HEK293 (cell line): ENCODE data around the gene PPP1R1C.
A peak's percentile ranks its signal among the peaks of the same experiment; 100 is the strongest.

Experiments used
- EGR2 ChIP-seq: fragments of 450-650 bp; formaldehyde crosslinking; IDR thresholded peaks from 2 replicates; pipeline ENCODE4 v1.5.1; 2016; ENCODE audit warnings: low read depth, missing biosample characterization, missing genetic modification characterization
- GLIS2 ChIP-seq: fragments of 450-650 bp; formaldehyde crosslinking; IDR thresholded peaks from 2 replicates; pipeline ENCODE4 v1.5.1; 2016; ENCODE audit warnings: missing biosample characterization, missing genetic modification characterization
- IKZF3 ChIP-seq: fragments of 450-650 bp; IDR thresholded peaks from 2 replicates; pipeline ENCODE4 v1.5.0; 2018; ENCODE audit warnings: missing biosample characterization, mild to moderate bottlenecking, missing genetic modification characterization, moderate library complexity
- KLF10 ChIP-seq: fragments of 450-650 bp; IDR thresholded peaks from 2 replicates; pipeline ENCODE4 v1.5.1; 2018; ENCODE audit warnings: missing biosample characterization, mild to moderate bottlenecking, missing genetic modification characterization
- PRDM1 ChIP-seq: fragments of 450-650 bp; formaldehyde crosslinking; IDR thresholded peaks from 2 replicates; pipeline ENCODE4; 2016; ENCODE audit warnings: missing biosample characterization, missing genetic modification characterization
- SP7 ChIP-seq: fragments of 450-650 bp; formaldehyde crosslinking; IDR thresholded peaks from 2 replicates; pipeline ENCODE4 v1.5.1; 2016; ENCODE audit warnings: missing biosample characterization, missing genetic modification characterization
- ZBTB20 ChIP-seq: fragments of 450-650 bp; formaldehyde crosslinking; IDR thresholded peaks from 2 replicates; pipeline ENCODE4 v1.5.1; 2016; ENCODE audit warnings: missing biosample characterization, missing genetic modification characterization
- ZNF10 ChIP-seq: fragments of 450-650 bp; formaldehyde crosslinking; IDR thresholded peaks from 2 replicates; pipeline ENCODE4 v1.5.1; 2017; ENCODE audit warnings: missing biosample characterization, missing genetic modification characterization
- ZNF114 ChIP-seq: fragments of 450-650 bp; formaldehyde crosslinking; IDR thresholded peaks from 2 replicates; pipeline ENCODE4 v1.5.0; 2017; ENCODE audit warnings: missing biosample characterization, missing genetic modification characterization
- ZNF155 ChIP-seq: fragments of 450-650 bp; formaldehyde crosslinking; IDR thresholded peaks from 2 replicates; pipeline ENCODE4 v1.5.1; 2016; ENCODE audit warnings: missing biosample characterization, missing genetic modification characterization
- ZNF157 ChIP-seq: fragments of 450-650 bp; formaldehyde crosslinking; IDR thresholded peaks from 2 replicates; pipeline ENCODE4 v1.5.1; 2016; ENCODE audit warnings: missing biosample characterization, missing genetic modification characterization
- ZNF174 ChIP-seq: fragments of 450-650 bp; formaldehyde crosslinking; IDR thresholded peaks from 2 replicates; pipeline ENCODE4 v1.5.0; 2017; ENCODE audit warnings: missing biosample characterization, mild to moderate bottlenecking, missing genetic modification characterization
- ZNF23 ChIP-seq: fragments of 450-650 bp; formaldehyde crosslinking; IDR thresholded peaks from 2 replicates; pipeline ENCODE4 v1.5.1; 2016; ENCODE audit warnings: missing biosample characterization, missing genetic modification characterization, borderline replicate concordance
- ZNF433 ChIP-seq: fragments of 450-650 bp; formaldehyde crosslinking; IDR thresholded peaks from 2 replicates; pipeline ENCODE4 v1.5.1; 2016; ENCODE audit warnings: missing biosample characterization, missing genetic modification characterization, low read depth
- ZNF510 ChIP-seq: fragments of 450-650 bp; formaldehyde crosslinking; IDR thresholded peaks from 2 replicates; pipeline ENCODE4 v1.5.1; 2018; ENCODE audit warnings: mild to moderate bottlenecking, missing genetic modification characterization, missing biosample characterization; ENCODE audit not compliant: insufficient replicate concordance
- ZNF571 ChIP-seq: fragments of 450-650 bp; formaldehyde crosslinking; IDR thresholded peaks from 2 replicates; pipeline ENCODE4 v1.5.0; 2017; ENCODE audit warnings: missing biosample characterization, missing genetic modification characterization
- ZNF624 ChIP-seq: fragments of 450-650 bp; formaldehyde crosslinking; IDR thresholded peaks from 2 replicates; pipeline ENCODE4 v1.5.1; 2017; ENCODE audit warnings: missing biosample characterization, missing genetic modification characterization
- ZNF629 ChIP-seq: fragments of 450-650 bp; formaldehyde crosslinking; IDR thresholded peaks from 2 replicates; pipeline ENCODE4 v1.5.1; 2017; ENCODE audit warnings: missing biosample characterization, missing genetic modification characterization
- ZNF654 ChIP-seq: fragments of 450-650 bp; formaldehyde crosslinking; IDR thresholded peaks from 2 replicates; pipeline ENCODE4 v1.5.1; 2016; ENCODE audit warnings: low read depth, missing biosample characterization, missing genetic modification characterization
- ZNF664 ChIP-seq: fragments of 450-650 bp; formaldehyde crosslinking; IDR thresholded peaks from 2 replicates; pipeline ENCODE4 v1.5.1; 2016; ENCODE audit warnings: missing biosample characterization, missing genetic modification characterization
- ZNF776 ChIP-seq: fragments of 450-650 bp; formaldehyde crosslinking; IDR thresholded peaks from 2 replicates; pipeline ENCODE4 v1.5.0; 2017; ENCODE audit warnings: missing biosample characterization, missing genetic modification characterization, borderline replicate concordance
- TF ChIP-seq, protein P1 (sequence below): fragments of 450-650 bp; formaldehyde crosslinking; IDR thresholded peaks from 2 replicates; pipeline ENCODE4 v1.5.1; 2016; ENCODE audit warnings: missing biosample characterization, missing genetic modification characterization
- TF ChIP-seq, protein P2 (sequence below): fragments of 450-650 bp; formaldehyde crosslinking; IDR thresholded peaks from 2 replicates; pipeline ENCODE4 v1.5.1; 2017; ENCODE audit warnings: missing biosample characterization, missing genetic modification characterization
- TF ChIP-seq, protein P3 (sequence below): fragments of 450-650 bp; formaldehyde crosslinking; IDR thresholded peaks from 2 replicates; pipeline ENCODE4 v1.5.1; 2017; ENCODE audit warnings: missing biosample characterization, missing genetic modification characterization
- TF ChIP-seq, protein P4 (sequence below): fragments of 450-650 bp; formaldehyde crosslinking; IDR thresholded peaks from 2 replicates; pipeline ENCODE4 v1.5.1; 2016; ENCODE audit warnings: missing biosample characterization, missing genetic modification characterization
- TF ChIP-seq, protein P5 (sequence below): fragments of 450-650 bp; formaldehyde crosslinking; IDR thresholded peaks from 2 replicates; pipeline ENCODE4 v1.5.1; 2016; ENCODE audit warnings: missing biosample characterization, missing genetic modification characterization

PPP1R1C gene

DNA sequence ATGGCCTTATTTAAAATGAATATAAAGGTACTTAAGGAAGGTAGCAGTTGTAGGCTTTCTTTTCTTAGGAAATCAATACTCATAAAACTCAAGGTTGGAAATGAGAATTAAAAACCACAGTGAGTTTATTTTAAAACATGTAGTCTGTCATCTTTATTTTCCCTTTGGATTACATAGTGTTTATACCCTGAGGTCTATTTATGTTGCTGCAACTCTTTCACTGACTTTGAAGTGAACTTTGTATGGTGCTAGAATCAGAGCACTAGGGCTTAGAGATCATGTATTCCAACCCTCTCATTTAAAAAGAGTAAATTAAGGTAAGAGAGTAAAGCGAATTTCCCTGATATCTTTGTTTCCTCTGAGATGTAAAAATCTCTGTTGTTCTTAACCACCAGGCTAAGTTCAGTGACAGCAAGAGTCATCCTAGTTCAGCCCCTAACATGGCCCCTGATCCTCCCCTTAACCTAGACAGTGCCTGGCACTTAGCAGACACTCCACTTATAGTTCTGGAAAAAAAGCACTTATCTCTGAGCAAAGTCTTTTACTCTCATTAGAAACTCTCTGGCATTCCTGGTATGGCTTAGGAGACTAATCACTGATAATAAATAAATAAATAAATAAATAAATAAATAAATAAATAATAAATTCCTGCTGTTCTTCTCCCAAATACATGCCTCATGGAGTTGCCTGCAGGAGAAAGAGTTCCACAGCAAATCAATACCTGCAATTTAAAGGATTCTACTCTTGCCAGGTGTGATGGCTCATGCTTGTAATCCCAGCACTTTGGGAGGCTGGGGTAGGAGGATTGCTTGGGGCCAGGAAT, 33.0 kb upstream of the PPP1R1C start (continued):
- TF ChIP-seq, protein P1, sequence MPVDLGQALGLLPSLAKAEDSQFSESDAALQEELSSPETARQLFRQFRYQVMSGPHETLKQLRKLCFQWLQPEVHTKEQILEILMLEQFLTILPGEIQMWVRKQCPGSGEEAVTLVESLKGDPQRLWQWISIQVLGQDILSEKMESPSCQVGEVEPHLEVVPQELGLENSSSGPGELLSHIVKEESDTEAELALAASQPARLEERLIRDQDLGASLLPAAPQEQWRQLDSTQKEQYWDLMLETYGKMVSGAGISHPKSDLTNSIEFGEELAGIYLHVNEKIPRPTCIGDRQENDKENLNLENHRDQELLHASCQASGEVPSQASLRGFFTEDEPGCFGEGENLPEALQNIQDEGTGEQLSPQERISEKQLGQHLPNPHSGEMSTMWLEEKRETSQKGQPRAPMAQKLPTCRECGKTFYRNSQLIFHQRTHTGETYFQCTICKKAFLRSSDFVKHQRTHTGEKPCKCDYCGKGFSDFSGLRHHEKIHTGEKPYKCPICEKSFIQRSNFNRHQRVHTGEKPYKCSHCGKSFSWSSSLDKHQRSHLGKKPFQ, result no peak
- TF ChIP-seq, protein P2, sequence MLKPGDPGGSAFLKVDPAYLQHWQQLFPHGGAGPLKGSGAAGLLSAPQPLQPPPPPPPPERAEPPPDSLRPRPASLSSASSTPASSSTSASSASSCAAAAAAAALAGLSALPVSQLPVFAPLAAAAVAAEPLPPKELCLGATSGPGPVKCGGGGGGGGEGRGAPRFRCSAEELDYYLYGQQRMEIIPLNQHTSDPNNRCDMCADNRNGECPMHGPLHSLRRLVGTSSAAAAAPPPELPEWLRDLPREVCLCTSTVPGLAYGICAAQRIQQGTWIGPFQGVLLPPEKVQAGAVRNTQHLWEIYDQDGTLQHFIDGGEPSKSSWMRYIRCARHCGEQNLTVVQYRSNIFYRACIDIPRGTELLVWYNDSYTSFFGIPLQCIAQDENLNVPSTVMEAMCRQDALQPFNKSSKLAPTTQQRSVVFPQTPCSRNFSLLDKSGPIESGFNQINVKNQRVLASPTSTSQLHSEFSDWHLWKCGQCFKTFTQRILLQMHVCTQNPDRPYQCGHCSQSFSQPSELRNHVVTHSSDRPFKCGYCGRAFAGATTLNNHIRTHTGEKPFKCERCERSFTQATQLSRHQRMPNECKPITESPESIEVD, result no peak
- TF ChIP-seq ZNF571 (no peak), PRDM1 (tag by site-specific recombination) (no peak), ZNF157 (tag by site-specific recombination) (no peak), KLF10 (tag by site-specific recombination) (no peak), ZNF23 (tag by site-specific recombination) (no peak), ZNF433 (tag by site-specific recombination) (0 out of 2 replicates have a peak, but pooled peaks have one; percentile 36), ZNF174 (tag by site-specific recombination) (no peak), ZNF776 (tag by site-specific recombination) (no peak), ZNF654 (tag by site-specific recombination) (peak; percentile 22; the same call in 1 of the 2 replicates), ZNF629 (tag by site-specific recombination) (peak; percentile 19; the same call in 1 of the 2 replicates), IKZF3 (tag by site-specific recombination) (no peak), GLIS2 (tag by site-specific recombination) (no peak), ZNF624 (tag by site-specific recombination) (no peak), ZBTB20 (tag by site-specific recombination) (no peak), ZNF155 (no peak), SP7 (tag by site-specific recombination) (no peak), ZNF114 (tag by site-specific recombination) (no peak), ZNF510 (no peak), EGR2 (tag by site-specific recombination) (no peak), ZNF664 (tag by site-specific recombination) (0 out of 2 replicates have a peak, but pooled peaks have one; percentile 23), ZNF10 (tag by site-specific recombination) (no peak)
- TF ChIP-seq, protein P3, sequence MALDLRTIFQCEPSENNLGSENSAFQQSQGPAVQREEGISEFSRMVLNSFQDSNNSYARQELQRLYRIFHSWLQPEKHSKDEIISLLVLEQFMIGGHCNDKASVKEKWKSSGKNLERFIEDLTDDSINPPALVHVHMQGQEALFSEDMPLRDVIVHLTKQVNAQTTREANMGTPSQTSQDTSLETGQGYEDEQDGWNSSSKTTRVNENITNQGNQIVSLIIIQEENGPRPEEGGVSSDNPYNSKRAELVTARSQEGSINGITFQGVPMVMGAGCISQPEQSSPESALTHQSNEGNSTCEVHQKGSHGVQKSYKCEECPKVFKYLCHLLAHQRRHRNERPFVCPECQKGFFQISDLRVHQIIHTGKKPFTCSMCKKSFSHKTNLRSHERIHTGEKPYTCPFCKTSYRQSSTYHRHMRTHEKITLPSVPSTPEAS, result no peak
- TF ChIP-seq, protein P4, sequence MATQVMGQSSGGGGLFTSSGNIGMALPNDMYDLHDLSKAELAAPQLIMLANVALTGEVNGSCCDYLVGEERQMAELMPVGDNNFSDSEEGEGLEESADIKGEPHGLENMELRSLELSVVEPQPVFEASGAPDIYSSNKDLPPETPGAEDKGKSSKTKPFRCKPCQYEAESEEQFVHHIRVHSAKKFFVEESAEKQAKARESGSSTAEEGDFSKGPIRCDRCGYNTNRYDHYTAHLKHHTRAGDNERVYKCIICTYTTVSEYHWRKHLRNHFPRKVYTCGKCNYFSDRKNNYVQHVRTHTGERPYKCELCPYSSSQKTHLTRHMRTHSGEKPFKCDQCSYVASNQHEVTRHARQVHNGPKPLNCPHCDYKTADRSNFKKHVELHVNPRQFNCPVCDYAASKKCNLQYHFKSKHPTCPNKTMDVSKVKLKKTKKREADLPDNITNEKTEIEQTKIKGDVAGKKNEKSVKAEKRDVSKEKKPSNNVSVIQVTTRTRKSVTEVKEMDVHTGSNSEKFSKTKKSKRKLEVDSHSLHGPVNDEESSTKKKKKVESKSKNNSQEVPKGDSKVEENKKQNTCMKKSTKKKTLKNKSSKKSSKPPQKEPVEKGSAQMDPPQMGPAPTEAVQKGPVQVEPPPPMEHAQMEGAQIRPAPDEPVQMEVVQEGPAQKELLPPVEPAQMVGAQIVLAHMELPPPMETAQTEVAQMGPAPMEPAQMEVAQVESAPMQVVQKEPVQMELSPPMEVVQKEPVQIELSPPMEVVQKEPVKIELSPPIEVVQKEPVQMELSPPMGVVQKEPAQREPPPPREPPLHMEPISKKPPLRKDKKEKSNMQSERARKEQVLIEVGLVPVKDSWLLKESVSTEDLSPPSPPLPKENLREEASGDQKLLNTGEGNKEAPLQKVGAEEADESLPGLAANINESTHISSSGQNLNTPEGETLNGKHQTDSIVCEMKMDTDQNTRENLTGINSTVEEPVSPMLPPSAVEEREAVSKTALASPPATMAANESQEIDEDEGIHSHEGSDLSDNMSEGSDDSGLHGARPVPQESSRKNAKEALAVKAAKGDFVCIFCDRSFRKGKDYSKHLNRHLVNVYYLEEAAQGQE, result no peak
- TF ChIP-seq, protein P5, sequence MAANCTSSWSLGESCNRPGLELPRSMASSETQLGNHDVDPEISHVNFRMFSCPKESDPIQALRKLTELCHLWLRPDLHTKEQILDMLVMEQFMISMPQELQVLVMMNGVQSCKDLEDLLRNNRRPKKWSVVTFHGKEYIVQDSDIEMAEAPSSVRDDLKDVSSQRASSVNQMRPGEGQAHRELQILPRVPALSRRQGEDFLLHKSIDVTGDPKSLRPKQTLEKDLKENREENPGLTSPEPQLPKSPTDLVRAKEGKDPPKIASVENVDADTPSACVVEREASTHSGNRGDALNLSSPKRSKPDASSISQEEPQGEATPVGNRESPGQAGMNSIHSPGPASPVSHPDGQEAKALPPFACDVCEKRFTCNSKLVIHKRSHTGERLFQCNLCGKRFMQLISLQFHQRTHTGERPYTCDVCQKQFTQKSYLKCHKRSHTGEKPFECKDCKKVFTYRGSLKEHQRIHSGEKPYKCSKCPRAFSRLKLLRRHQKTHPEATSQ (tag by site-specific recombination), result no peak
